ENCODE results near the gene CCDC74B. TPM values are rescaled to one million over a fixed set of nuclear protein-coding genes. Genes with fewer than 3 reads are reported as not detected.
"Not testable (repeated sequence)": the region's sequence is repeated elsewhere in the genome, so short reads cannot be mapped to it uniquely, and the experiment has no call there.

CCDC74B gene
- total RNA-seq, result 0.78 TPM
- long read RNA-seq, partial matches to known transcripts, result 0 of 1 reads
- long read RNA-seq, other reads (novel, unspliced or antisense), result 0 of 1 reads

- H3K27me3 ChIP-seq, result peaks cover 10% of the 10 kb centered on the region
- H3K4me1 ChIP-seq; H3K36me3 ChIP-seq; H3K27ac ChIP-seq; intact Hi-C loops (cut with DNase I); H3K9me3 ChIP-seq: not testable (repeated sequence)
- DNase-seq (peak; percentile 74), ATAC-seq (peak; percentile 78)
- H3K4me3 ChIP-seq, result peak within 1 kb of the TSS; percentile 33
Measured at GRCh38 chr2:130145006-130145414, at the start of gene CCDC74B. Gene CCDC74B (minus strand): TSS chr2:130145112. CDS start chr2:130144996, 116 bp downstream.

DNA sequence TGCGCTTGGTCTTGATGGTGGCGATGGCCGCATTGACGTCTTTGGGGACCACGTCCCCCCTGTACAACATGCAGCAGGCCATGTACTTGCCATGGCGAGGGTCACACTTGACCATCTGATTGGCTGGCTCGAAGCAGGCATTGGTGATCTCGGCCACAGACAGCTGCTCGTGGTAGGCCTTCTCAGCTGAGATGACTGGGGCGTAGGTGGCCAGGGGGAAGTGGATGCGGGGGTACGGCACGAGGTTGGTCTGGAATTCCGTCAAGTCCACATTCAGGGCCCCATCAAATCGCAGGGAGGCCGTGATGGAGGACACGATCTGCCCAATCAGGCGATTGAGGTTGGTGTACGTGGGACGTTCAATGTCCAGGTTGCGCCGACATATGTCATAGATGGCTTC is 48.9 kb upstream of the CCDC74B start:
- H3K9me3 ChIP-seq; H3K4me3 ChIP-seq; H3K27ac ChIP-seq; H3K4me1 ChIP-seq; intact Hi-C loops (cut with DNase I); ATAC-seq; DNase-seq; H3K27me3 ChIP-seq; H3K36me3 ChIP-seq: not testable (repeated sequence)

- DNase-seq, result peak; percentile 25
- intact Hi-C loops (cut with DNase I); H3K36me3 ChIP-seq; H3K27me3 ChIP-seq; H3K9me3 ChIP-seq; H3K4me1 ChIP-seq; ATAC-seq; H3K27ac ChIP-seq; H3K4me3 ChIP-seq: not testable (repeated sequence)
Measured at GRCh38 chr2:130192451-130192850, 47.5 kb upstream of the CCDC74B start.

DNA sequence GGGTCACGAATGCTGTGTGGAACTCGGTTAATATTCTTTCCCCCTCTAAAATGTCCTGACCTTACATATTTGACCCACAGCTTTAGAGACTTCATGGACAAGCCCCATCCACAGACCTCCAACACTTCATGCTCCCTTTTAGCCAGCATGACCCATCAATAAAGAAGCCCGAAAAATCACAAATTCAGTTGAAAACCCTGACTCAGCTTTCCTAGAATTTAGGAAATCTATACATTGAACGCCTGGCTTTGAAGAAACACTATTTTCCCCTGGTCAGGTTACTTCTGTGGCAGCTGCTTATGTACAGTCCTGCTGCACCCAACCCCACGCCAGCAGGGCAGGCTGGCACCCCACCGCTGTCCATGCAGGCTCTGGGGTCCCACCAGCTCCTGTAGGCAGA is 46.4 kb upstream of the CCDC74B start:
- H3K27ac ChIP-seq; H3K4me3 ChIP-seq; H3K9me3 ChIP-seq; intact Hi-C loops (cut with DNase I); ATAC-seq; H3K36me3 ChIP-seq; H3K4me1 ChIP-seq; H3K27me3 ChIP-seq: not testable (repeated sequence)
- peak; percentile 20 for DNase-seq

DNA sequence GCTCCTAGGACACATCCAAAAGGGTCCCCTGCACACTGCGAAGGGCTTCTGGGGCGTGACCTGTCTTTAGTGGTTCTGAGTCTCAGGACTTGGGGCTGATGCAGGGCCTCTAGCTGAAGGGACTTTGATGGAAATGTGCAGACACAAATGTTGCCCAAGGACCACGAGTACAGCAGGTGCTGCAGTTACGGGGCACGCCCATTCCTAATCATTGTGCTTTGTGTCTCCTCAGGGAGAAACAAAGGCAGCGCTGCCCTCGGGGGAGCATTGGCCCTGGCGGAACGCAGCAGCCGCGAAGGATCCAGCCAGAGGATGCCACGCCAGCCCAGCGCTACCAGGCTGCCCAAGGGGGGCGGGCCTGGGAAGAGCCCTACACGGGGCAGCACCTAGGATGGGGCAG is 45.3 kb upstream of the CCDC74B start:
- no peaks in the 10 kb centered on the region for H3K27me3 ChIP-seq
- no peak overlapping the region for H3K4me3 ChIP-seq
- no peaks in the 10 kb centered on the region for H3K4me1 ChIP-seq
- TF ChIP-seq, protein P1, sequence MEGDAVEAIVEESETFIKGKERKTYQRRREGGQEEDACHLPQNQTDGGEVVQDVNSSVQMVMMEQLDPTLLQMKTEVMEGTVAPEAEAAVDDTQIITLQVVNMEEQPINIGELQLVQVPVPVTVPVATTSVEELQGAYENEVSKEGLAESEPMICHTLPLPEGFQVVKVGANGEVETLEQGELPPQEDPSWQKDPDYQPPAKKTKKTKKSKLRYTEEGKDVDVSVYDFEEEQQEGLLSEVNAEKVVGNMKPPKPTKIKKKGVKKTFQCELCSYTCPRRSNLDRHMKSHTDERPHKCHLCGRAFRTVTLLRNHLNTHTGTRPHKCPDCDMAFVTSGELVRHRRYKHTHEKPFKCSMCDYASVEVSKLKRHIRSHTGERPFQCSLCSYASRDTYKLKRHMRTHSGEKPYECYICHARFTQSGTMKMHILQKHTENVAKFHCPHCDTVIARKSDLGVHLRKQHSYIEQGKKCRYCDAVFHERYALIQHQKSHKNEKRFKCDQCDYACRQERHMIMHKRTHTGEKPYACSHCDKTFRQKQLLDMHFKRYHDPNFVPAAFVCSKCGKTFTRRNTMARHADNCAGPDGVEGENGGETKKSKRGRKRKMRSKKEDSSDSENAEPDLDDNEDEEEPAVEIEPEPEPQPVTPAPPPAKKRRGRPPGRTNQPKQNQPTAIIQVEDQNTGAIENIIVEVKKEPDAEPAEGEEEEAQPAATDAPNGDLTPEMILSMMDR (IDR thresholded peaks at IDR 0.05), result no peak
- DNase-seq (peak; percentile 45), ATAC-seq (no peak)
- intact Hi-C loops (cut with DNase I), result no loop called here
- H3K27ac ChIP-seq, result no peak overlapping the region
- H3K9me3 ChIP-seq, result no peaks in the 10 kb centered on the region
- H3K36me3 ChIP-seq, result no peaks in the 10 kb centered on the region

- H3K4me3 ChIP-seq; H3K27me3 ChIP-seq; H3K9me3 ChIP-seq; ATAC-seq; H3K27ac ChIP-seq; intact Hi-C loops (cut with DNase I); H3K36me3 ChIP-seq; H3K4me1 ChIP-seq: not testable (repeated sequence)
- DNase-seq, result peak; percentile 17
Measured at GRCh38 chr2:130188958-130189357, 44.0 kb upstream of the CCDC74B start.

DNA sequence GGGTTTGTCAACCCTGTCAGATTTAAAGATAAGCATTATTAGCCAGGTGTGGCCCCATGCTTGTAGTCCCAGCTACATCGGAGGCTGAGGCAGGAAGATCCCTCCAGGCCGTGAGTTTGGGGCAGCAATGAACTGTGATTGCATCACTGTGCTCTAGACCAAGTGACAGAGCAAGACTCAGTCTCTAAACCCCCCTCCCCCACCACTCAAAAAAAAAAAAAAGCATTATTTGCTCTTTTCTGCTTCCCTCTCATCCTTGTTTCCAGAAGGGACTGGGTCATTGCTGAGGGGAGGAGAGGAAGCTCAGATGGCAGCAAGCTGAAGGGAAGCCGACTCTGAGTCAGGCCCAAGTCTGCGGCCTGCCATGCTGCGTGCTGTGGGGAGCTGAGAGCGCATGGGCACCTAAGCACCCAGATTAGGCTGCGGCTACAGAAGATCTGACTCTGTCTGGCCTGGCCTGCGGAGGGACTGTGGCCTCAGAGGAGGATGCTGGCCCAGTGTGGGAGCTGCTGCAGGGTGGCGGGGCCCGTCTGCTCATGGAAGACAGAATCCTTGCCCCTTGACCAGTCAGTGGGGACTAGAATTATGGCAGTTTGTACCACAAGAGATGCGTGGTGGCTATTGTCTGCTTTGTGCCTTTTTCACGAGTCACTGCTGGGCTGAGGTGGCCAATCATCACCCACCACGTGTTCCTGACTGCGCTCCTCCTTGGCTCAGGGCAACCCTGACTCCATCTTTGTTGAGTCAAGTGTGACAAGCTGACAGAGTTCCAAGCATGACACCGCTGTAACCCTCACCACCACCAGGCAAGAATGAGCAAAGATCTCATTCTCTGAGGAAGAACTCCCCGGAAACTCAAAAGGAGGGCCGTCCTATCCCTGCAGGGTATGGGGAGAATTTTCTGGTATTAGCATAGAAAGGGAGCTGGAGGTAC is 43.2 kb upstream of the CCDC74B start:
- H3K27ac ChIP-seq; ATAC-seq; H3K27me3 ChIP-seq; intact Hi-C loops (cut with DNase I); H3K4me3 ChIP-seq; H3K9me3 ChIP-seq; H3K4me1 ChIP-seq; H3K36me3 ChIP-seq: not testable (repeated sequence)
- DNase-seq, result peak; percentile 43

DNA sequence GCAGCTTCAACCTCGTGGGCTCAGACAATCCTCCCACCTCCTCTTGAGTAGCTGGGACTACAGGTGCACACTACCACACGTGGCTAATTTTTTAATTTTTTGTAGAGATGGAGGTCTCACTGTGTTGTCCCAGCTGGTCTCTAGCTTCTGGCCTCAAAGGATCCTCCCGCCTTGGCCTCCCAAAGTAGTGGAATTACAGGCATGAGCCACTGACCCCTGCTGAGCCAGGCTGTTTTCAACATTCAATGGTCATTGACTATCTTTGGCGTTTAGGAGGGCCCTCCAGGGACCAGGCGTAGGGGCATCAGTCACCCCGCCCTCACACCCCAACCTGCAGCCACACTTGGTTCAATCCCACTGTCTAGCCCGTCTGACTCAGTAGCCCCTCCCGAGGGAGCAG is 42.4 kb upstream of the CCDC74B start:
- H3K4me3 ChIP-seq, result no peak overlapping the region
- DNase-seq (peak; percentile 18), ATAC-seq (no peak)
- TF ChIP-seq, protein P1 (IDR thresholded peaks at IDR 0.05), result no peak
- no peaks in the 10 kb centered on the region for H3K9me3 ChIP-seq
- H3K4me1 ChIP-seq, result peaks cover 5% of the 10 kb centered on the region
- no peaks in the 10 kb centered on the region for H3K27me3 ChIP-seq
- H3K27ac ChIP-seq, result no peak overlapping the region
- intact Hi-C loops (cut with DNase I), result no loop called here
- H3K36me3 ChIP-seq, result no peaks in the 10 kb centered on the region
